GM18858 (cell line): ENCODE results near the gene TLK1.

Source experiments
- ATAC-seq: cut with Tn5 transposase; IDR thresholded peaks from one replicate; pipeline ENCODE4 v1.9.1; 2021; ENCODE audit not compliant: unreplicated experiment

The TLK1 gene

DNA sequence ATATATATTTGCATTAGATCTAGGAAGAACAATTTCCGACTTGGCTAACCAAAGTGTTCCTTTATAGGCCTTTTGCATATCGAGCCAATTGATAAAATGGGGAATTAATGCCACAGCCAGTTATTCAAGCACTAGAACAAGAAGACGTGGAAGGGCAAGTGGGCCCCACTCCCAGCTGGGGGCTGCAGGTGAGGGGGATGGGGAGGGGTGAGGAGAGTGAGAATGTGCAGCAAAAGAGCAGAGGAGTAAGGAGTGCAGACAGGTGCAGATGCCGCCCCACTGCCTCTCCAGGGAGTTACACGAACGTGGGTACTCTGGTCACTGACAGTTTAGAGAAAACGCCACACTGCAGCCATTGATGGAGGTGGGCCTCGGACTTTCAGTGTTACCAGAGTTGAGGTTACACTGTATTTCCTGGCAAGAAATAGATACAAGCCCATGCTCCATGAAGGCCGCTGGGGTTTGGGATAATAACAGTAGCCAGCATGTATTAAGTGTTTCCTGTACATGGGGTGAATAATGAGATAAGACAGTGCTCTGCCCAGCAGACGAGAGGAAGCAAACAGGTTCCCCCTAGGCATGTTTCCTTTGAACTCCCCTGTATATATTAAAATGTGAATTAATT lies 190.7 kb downstream of the TLK1 start:
- ATAC-seq, result no peak

DNA sequence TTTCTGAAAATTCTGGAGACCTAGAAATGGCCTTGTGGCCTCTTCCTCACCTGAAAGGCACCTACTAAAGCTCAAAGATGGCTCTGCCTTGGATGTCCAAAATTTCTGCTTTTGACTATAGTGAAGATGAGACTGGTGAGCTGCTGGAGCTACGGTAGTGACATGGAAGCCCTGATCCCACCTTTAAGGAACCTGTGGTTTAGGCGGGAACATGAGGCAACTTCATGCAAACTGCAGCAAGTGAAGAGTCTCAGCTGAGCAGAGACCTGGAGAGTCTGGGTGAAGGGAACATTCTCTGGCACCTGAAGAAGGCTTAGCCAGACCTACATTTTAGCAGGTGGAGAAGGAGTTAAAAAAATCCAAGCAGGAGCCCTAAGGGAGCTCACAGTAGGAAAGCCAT lies 191.7 kb downstream of the TLK1 start:
- ATAC-seq, result no peak

DNA sequence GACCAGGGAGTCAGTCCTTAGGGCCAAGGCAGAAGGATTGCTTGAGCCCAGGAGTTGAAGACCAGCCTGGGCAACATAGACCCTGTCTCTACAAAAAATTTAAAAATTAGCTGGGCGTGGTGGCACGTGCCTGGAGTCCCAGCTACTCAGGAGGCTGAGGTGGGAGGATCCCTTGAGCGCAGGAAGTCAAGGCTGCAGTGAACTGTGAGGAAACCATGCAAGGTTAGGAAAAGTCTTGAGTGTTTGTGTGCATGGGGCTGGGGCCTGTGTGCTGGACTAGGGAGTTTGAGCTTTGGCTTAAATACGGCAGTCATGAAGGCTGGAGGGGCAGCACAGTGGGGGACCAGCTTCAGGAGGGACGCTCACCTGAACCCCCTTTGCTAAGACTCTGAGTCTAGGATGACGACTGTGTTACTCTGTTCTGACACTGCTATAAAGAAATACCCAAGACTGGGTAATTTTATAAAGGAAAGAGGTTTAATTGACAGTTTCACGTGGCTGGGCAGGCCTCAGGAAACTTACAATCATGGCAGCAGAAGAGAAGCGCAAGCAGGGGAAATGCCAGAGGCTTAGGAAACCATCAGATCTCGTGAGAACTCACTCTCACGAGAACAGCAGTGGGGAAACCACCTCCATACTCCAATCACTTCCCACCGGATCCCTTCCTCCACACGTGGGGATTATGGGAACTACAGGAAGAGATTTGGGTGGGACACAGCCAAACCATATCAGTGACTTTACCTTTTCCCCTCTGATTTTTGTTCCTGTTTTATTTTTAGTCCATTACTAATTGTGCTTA lies 192.3 kb downstream of the TLK1 start:
- no peak for ATAC-seq

- no peak for ATAC-seq
Observed at GRCh38 chr2:170967553-170967952, 193.1 kb downstream of the TLK1 start.

DNA sequence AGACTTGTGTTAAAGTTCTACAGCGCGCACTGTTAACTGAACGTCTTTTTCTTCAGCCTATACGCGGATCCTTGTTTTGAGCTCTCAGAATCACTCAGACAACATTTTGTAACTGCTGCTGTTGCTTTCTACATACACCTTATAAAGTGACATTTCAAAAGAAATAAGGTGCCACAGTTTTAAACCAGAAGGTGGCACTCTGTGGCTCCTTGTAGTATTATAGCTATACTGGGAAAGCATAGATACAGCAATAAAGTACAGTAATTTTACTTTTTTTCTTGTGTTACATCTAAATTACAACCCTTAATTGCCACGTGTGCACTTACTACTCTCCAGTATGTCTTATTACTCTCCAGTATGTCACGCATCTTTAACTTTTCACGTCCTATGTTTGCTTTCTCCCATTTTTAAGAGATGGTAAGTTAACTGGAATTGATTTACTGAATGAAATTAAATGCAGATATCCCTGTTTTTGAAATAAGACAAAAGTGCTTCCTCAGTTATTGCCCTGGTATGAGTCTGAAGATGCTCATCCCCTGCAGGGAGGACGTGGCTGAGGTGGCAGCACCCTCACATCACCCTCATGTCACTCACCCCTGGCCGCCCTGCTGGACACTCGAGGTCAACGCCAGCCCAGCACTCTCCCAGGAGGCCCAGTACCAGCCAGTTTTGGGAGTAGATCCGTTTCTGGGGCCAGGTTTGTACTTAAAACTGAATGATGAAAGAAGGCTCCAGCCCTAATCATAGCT lies 193.9 kb downstream of the TLK1 start:
- no peak for ATAC-seq

- no peak for ATAC-seq
Observed at GRCh38 chr2:170965446-170966225, 195.1 kb downstream of the TLK1 start.

DNA sequence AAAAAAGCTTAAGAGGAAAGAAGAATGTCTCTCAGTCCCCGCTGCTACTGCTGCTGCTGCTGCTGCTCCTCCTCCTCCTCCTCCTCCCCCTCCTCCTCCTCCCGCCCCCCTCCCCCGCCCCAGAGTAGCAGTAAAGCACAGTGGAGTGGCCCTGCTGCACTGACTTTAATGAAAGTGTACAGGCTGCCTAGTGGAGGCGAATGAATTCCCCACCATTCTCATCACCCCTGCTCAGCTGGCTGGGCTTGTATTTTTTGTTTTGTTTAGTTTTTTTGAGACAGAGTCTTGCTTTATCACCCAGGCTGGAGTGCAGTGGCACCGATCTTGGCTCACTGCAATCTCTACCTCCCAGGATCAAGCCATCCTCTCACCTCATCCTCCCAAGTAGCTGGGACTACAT lies 197.3 kb downstream of the TLK1 start:
- no peak for ATAC-seq

DNA sequence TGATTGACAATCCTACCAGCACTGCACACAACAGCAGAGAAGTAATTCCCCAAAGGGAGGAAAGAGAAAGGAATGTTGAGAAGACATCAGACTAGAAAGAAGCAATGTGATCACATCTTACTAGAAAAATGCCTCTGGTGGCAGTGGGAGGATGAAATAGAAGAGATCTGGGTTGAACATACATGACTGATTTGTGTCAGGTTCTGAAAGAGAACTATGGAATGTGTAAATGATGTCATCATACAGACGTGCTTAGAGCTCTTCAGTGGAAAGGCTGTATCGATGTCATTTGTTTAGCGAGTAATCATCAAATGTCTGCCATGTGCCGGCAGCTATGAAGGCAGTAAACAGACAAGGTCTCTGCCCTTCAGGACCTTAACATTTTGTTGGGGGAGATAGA lies 206.8 kb downstream of the TLK1 start:
- no peak for ATAC-seq

DNA sequence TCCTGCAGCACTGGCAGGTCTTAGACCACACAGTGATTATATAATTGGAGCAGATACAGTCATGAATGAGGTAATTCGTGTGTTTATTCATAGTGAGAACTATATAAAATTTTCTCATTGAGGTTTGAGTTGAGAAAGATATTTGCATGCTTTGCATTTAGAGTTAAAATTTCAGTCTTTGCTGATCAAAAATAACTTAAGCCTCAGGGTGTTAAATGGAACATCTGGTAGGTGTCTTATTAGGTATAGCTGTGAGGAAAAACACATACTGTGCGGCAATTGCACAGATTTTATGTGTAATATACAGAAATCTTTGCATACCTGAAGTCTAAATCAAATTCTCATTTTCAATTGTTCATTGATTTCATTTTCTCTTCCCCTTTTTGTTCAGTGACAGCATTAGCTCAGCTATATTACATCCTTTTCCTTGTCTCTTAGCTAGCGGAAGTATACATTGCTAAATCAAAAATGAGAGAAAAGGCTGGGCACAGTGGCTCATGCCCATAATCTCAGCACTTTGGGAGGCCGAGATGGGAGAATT lies 210.4 kb downstream of the TLK1 start:
- ATAC-seq, result peak; percentile 77

DNA sequence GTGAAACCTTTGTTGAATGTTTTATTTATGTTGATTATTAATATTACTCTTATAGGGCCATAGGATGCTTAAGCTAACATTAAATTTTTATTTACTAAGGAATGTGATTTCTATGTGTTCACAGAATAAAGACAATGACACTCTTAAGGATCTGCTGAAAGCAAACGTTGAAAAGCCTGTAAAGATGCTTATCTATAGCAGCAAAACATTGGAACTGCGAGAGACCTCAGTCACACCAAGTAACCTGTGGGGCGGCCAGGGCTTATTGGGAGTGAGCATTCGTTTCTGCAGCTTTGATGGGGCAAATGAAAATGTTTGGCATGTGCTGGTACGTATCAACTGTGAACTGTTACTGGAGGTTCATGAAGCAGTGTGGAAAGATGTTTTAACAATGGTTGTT lies 211.3 kb downstream of the TLK1 start:
- ATAC-seq, result no peak

GRCh38 chr2:170944545-170944944 lies 216.1 kb downstream of the TLK1 start:
- ATAC-seq, result no peak

- ATAC-seq, result no peak
Observed at GRCh38 chr2:170943596-170943995, 217.1 kb downstream of the TLK1 start.

- no peak for ATAC-seq
Observed at GRCh38 chr2:170943041-170943440, 217.7 kb downstream of the TLK1 start.

DNA sequence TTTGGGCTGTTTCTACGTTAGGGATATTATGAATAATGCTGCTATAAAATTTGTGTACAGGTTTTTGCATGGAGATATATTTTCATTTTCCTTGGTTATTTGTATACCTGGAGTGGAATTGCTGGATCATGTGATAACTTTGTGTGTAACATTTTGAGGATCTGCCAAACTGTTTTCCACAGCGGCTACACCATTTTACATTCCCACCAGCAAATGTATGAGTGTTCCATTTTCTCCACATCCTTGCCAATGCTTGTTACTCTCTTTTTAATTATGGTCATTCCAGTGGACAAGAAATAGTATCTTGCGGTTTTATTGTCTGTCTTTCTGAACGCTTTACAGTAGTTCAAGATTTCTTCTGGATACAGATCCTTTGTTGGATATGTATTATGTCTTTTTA lies 218.1 kb downstream of the TLK1 start:
- no peak for ATAC-seq
